Caco-2 (cell line): ENCODE results near the gene NRDC. TPM values are rescaled to one million over a fixed set of nuclear protein-coding genes. Genes with fewer than 3 reads are reported as not detected.

Experiments
- Bru-seq: library from RNA; stranded (reverse); fragments of 400-500 nt; gene quantifications from one replicate; lab custom pipeline; 2021; lab: Mats Ljungman, UMichigan
- BruChase-seq, 2 experiments: library from RNA; stranded (reverse); fragments of 400-500 nt; gene quantifications; one replicate each; lab custom pipeline; 2021; lab: Mats Ljungman, UMichigan
- BruUV-seq: library from RNA; stranded (reverse); fragments of 400-500 nt; replicated peaks from 2 replicates; lab custom pipeline; 2021; lab: Mats Ljungman, UMichigan
- CTCF ChIA-PET: fragments of 300-600 bp; sonication (Branson Sonifier 250); formaldehyde crosslinking; loops from one replicate; lab custom pipeline; 2022; ENCODE audit warnings: antibody characterized with exemption; lab: Charles Lee
- POLR2A ChIA-PET: fragments of 300-600 bp; sonication (Branson Sonifier 250); formaldehyde crosslinking; loops from one replicate; lab custom pipeline; 2022; ENCODE audit warnings: antibody characterized with exemption; lab: Charles Lee
- DNase-seq, 2 experiments: peaks; one replicate each; pipeline versions ENCODE4 v3.0.0 to v3.0.0-alpha.2; 2020 to 2022
- H3K27me3 ChIP-seq: replicated peaks from 2 replicates; pipeline ENCODE4 v1.6.0; 2011; ENCODE audit warnings: low read length; ENCODE audit not compliant: control insufficient read depth, insufficient read depth
- H3K36me3 ChIP-seq: 2 replicates; pipeline ENCODE4 v1.5.1; 2011; ENCODE audit warnings: low read length; ENCODE audit not compliant: control insufficient read depth, insufficient read depth
- H3K4me1 ChIP-seq: fragments of 250-450 bp; sonication (Bioruptor Pico); 2 replicates; pipeline ENCODE4 v1.5.1; 2020; ENCODE audit warnings: mild to moderate bottlenecking
- H3K4me3 ChIP-seq: 2 replicates; pipeline ENCODE4 v1.5.1; 2011; ENCODE audit warnings: low read depth, mild to moderate bottlenecking, control low read depth, low read length
- H3K9me3 ChIP-seq: fragments of 250-450 bp; sonication (Bioruptor Pico); 2 replicates; pipeline ENCODE4 v1.5.1; 2020; ENCODE audit warnings: mild to moderate bottlenecking, moderate library complexity
- H3K27ac Mint-ChIP-seq: one replicate; pipeline ENCODE4 v1.8.0; 2022; ENCODE audit warnings: mixed read lengths; ENCODE audit not compliant: unreplicated experiment
- H3K27me3 Mint-ChIP-seq: one replicate; pipeline ENCODE4 v1.8.0; 2022; ENCODE audit warnings: mixed read lengths; ENCODE audit not compliant: insufficient read depth, unreplicated experiment
- H3K36me3 Mint-ChIP-seq: one replicate; pipeline ENCODE4 v1.8.0; 2022; ENCODE audit warnings: mild to moderate bottlenecking, mixed read lengths; ENCODE audit not compliant: insufficient read depth, unreplicated experiment
- H3K4me1 Mint-ChIP-seq: one replicate; pipeline ENCODE4 v1.8.0; 2022; ENCODE audit warnings: low read depth, mixed read lengths; ENCODE audit not compliant: unreplicated experiment
- H3K4me3 Mint-ChIP-seq: one replicate; pipeline ENCODE4 v1.8.0; 2022; ENCODE audit warnings: mild to moderate bottlenecking, moderate library complexity, mixed read lengths; ENCODE audit not compliant: unreplicated experiment
- H3K9me3 Mint-ChIP-seq: one replicate; pipeline ENCODE4 v1.8.0; 2022; ENCODE audit warnings: mixed read lengths; ENCODE audit not compliant: unreplicated experiment
- intact Hi-C: fragments of 100-400 bp; cut with micrococcal nuclease; formaldehyde crosslinking; loops from one replicate; pipeline ENCODE4 v1.10.0; 2022; ENCODE audit not compliant: unreplicated experiment
- long read RNA-seq: library from polyadenylated mRNA; stranded (forward); transcript quantifications from one replicate; pipeline ENCODE4 v2.0.0, GENCODE V29; 2022
- total RNA-seq: library from RNA; stranded (reverse); gene quantifications from 2 replicates; pipeline ENCODE4 v1.2.3, GENCODE V29; 2022
- TF ChIP-seq, protein P1 (sequence below), 2 experiments: fragments of 200-600 bp in 1 of 2; IDR thresholded peaks; 1 replicate in 1 of 2; 2 replicates in 1 of 2; pipeline versions ENCODE4 v1.5.1 to v1.8.0; 2011 to 2022; ENCODE audit warnings: antibody characterized with exemption in 1 of 2, control low read depth in 1 of 2, inconsistent platforms in 1 of 2, low read depth in 1 of 2, low read length in 1 of 2, mild to moderate bottlenecking in 1 of 2, moderate library complexity in 1 of 2; ENCODE audit not compliant: insufficient read depth in 1 of 2, severe bottlenecking in 1 of 2, unreplicated experiment in 1 of 2

The NRDC gene, protein sequence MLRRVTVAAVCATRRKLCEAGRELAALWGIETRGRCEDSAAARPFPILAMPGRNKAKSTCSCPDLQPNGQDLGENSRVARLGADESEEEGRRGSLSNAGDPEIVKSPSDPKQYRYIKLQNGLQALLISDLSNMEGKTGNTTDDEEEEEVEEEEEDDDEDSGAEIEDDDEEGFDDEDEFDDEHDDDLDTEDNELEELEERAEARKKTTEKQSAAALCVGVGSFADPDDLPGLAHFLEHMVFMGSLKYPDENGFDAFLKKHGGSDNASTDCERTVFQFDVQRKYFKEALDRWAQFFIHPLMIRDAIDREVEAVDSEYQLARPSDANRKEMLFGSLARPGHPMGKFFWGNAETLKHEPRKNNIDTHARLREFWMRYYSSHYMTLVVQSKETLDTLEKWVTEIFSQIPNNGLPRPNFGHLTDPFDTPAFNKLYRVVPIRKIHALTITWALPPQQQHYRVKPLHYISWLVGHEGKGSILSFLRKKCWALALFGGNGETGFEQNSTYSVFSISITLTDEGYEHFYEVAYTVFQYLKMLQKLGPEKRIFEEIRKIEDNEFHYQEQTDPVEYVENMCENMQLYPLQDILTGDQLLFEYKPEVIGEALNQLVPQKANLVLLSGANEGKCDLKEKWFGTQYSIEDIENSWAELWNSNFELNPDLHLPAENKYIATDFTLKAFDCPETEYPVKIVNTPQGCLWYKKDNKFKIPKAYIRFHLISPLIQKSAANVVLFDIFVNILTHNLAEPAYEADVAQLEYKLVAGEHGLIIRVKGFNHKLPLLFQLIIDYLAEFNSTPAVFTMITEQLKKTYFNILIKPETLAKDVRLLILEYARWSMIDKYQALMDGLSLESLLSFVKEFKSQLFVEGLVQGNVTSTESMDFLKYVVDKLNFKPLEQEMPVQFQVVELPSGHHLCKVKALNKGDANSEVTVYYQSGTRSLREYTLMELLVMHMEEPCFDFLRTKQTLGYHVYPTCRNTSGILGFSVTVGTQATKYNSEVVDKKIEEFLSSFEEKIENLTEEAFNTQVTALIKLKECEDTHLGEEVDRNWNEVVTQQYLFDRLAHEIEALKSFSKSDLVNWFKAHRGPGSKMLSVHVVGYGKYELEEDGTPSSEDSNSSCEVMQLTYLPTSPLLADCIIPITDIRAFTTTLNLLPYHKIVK
- total RNA-seq = 109 and 111 TPM in 2 replicates
- Bru-seq, nascent RNA = percentile 75 among the genes with signal in this experiment
- percentile 79 among the genes with signal in this experiment for BruChase-seq, experiment 1, labeled RNA remaining after a 2-hour chase
- BruChase-seq, experiment 2, labeled RNA remaining after a 6-hour chase = percentile 83 among the genes with signal in this experiment
- long read RNA-seq, transcript NRDC-202 (33 exons, 3,895 nt) = minor isoform, 8 of 155 reads
- long read RNA-seq, transcript NRDC-201 (31 exons, 3,691 nt) = major isoform, 98 of 155 reads
- long read RNA-seq, partial matches to known transcripts = 26 of 155 reads
- long read RNA-seq, other reads (novel, unspliced or antisense) = 21 of 155 reads

GRCh38 chr1:51878616-51879336 lies at the start of gene NRDC:
TSS of gene NRDC (minus strand) at chr1:51878727. CDS start at chr1:51878615, 112 bp downstream.
- no peaks in the 10 kb centered on the region for H3K9me3 Mint-ChIP-seq
- Histone ChIP-seq H3K36me3 (no peaks in the 10 kb centered on the region), H3K4me3 (peak within 1 kb of the TSS; percentile 92), H3K4me1 (no peaks in the 10 kb centered on the region), H3K27me3 (no peaks in the 10 kb centered on the region), H3K9me3 (no peaks in the 10 kb centered on the region)
- TF ChIP-seq, protein P1, sequence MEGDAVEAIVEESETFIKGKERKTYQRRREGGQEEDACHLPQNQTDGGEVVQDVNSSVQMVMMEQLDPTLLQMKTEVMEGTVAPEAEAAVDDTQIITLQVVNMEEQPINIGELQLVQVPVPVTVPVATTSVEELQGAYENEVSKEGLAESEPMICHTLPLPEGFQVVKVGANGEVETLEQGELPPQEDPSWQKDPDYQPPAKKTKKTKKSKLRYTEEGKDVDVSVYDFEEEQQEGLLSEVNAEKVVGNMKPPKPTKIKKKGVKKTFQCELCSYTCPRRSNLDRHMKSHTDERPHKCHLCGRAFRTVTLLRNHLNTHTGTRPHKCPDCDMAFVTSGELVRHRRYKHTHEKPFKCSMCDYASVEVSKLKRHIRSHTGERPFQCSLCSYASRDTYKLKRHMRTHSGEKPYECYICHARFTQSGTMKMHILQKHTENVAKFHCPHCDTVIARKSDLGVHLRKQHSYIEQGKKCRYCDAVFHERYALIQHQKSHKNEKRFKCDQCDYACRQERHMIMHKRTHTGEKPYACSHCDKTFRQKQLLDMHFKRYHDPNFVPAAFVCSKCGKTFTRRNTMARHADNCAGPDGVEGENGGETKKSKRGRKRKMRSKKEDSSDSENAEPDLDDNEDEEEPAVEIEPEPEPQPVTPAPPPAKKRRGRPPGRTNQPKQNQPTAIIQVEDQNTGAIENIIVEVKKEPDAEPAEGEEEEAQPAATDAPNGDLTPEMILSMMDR (IDR thresholded peaks at IDR 0.05; ENCODE audit: insufficient read depth in 1 of 2, low read depth in 1 of 2, low read length in 1 of 2, severe bottlenecking in 1 of 2, unreplicated experiment in 1 of 2) = no peak
- peaks cover 4% of the 10 kb centered on the region for H3K27me3 Mint-ChIP-seq
- no peak within 1 kb of the TSS for H3K27ac Mint-ChIP-seq
- POLR2A ChIA-PET = no interaction called here
- H3K36me3 Mint-ChIP-seq = no peaks in the 10 kb centered on the region
- CTCF ChIA-PET = interaction anchor here (1.3 kb wide), 1 partner anchor 176 kb away, joined by 3 read pairs; the partner anchor contains the start of gene TXNDC12
- intact Hi-C loops = no loop called here
- H3K4me3 Mint-ChIP-seq = no peak within 1 kb of the TSS
- DNase-seq = peak; percentile 98 to 99
- no peaks in the 10 kb centered on the region for H3K4me1 Mint-ChIP-seq
- BruUV-seq = no TSS peak

GRCh38 chr1:51927029-51927428 lies 48.5 kb upstream of the NRDC start:
- Histone ChIP-seq H3K9me3 (no peaks in the 10 kb centered on the region), H3K4me1 (no peaks in the 10 kb centered on the region), H3K27me3 (no peaks in the 10 kb centered on the region), H3K4me3 (no peak overlapping the region), H3K36me3 (no peaks in the 10 kb centered on the region)
- intact Hi-C loops = no loop called here
- Mint-ChIP-seq H3K27ac (no peak overlapping the region), H3K4me1 (no peaks in the 10 kb centered on the region), H3K36me3 (peaks cover 8% of the 10 kb centered on the region), H3K27me3 (no peaks in the 10 kb centered on the region), H3K9me3 (no peaks in the 10 kb centered on the region), H3K4me3 (no peak overlapping the region)
- POLR2A ChIA-PET = no interaction called here
- no peak for DNase-seq
- TF ChIP-seq, protein P1 (IDR thresholded peaks at IDR 0.05; ENCODE audit: insufficient read depth in 1 of 2, low read depth in 1 of 2, low read length in 1 of 2, severe bottlenecking in 1 of 2, unreplicated experiment in 1 of 2) = no peak
- CTCF ChIA-PET = no interaction called here
- BruUV-seq = no TSS peak
